ENCODE data around the gene SBF1.
"Not testable (repeated sequence)": the region's sequence is repeated elsewhere in the genome, so short reads cannot be mapped to it uniquely, and the experiment has no call there.

Gene SBF1

GRCh38 chr22:50398831-50399648 lies 75.8 kb downstream of the SBF1 start (continued):
- TF ChIP-seq TSHZ2 (CRISPR knock-in tag; IDR thresholded peaks at IDR 0.05) (no peak), ARNTL (CRISPR knock-in tag; IDR thresholded peaks at IDR 0.05; ENCODE audit: borderline replicate concordance, low read depth) (no peak), TCF4 (CRISPR knock-in tag; IDR thresholded peaks at IDR 0.05; ENCODE audit: borderline replicate concordance) (no peak), ISL1 (CRISPR knock-in tag; IDR thresholded peaks at IDR 0.05) (no peak)

GRCh38 chr22:50397371-50398060 lies 77.3 kb downstream of the SBF1 start:
- not testable (repeated sequence) for ATAC-seq

GRCh38 chr22:50396751-50397370 lies 78.0 kb downstream of the SBF1 start:
- ATAC-seq, result no peak
- TF ChIP-seq GLIS3 (CRISPR knock-in tag; IDR thresholded peaks at IDR 0.05) (no peak), PATZ1 (CRISPR knock-in tag; IDR thresholded peaks at IDR 0.05; ENCODE audit: borderline replicate concordance) (no peak), ZC3H10 (CRISPR knock-in tag; IDR thresholded peaks at IDR 0.05) (no peak), OSR1 (CRISPR knock-in tag; IDR thresholded peaks at IDR 0.05) (no peak), BACH2 (CRISPR knock-in tag; IDR thresholded peaks at IDR 0.05; ENCODE audit: borderline replicate concordance) (no peak), RARB (CRISPR knock-in tag; IDR thresholded peaks at IDR 0.05) (no peak), ESRRG (CRISPR knock-in tag; IDR thresholded peaks at IDR 0.05) (no peak), ZFP30 (CRISPR knock-in tag; IDR thresholded peaks at IDR 0.05) (no peak), ZNF565 (CRISPR knock-in tag; conservative IDR thresholded peaks at IDR 0.05; ENCODE audit: low read depth) (no peak), CREB5 (CRISPR knock-in tag; IDR thresholded peaks at IDR 0.05; ENCODE audit: low read depth) (no peak), POU6F1 (CRISPR knock-in tag; IDR thresholded peaks at IDR 0.05; ENCODE audit: borderline replicate concordance, low read depth) (no peak), TSHZ2 (CRISPR knock-in tag; IDR thresholded peaks at IDR 0.05) (no peak), ARNTL (CRISPR knock-in tag; IDR thresholded peaks at IDR 0.05; ENCODE audit: borderline replicate concordance, low read depth) (no peak), TCF4 (CRISPR knock-in tag; IDR thresholded peaks at IDR 0.05; ENCODE audit: borderline replicate concordance) (no peak), ISL1 (CRISPR knock-in tag; IDR thresholded peaks at IDR 0.05) (no peak), SNAI2 (CRISPR knock-in tag; IDR thresholded peaks at IDR 0.05) (no peak), CSRNP3 (CRISPR knock-in tag; IDR thresholded peaks at IDR 0.05) (no peak), ZNF70 (CRISPR knock-in tag; IDR thresholded peaks at IDR 0.05) (no peak), PPARA (CRISPR knock-in tag; IDR thresholded peaks at IDR 0.05; ENCODE audit: borderline replicate concordance) (no peak)

All from SK-N-SH treated with all-trans-retinoic acid at 6 μM for 48 hours (cell line).